Fibroblast of mammary gland (primary cell): ENCODE data around the gene DHX29.

Experiments
- DNase-seq: peaks from one replicate; pipeline ENCODE4 v3.0.0-alpha.2; 2010; ENCODE audit warnings: low read depth
- H3K4me3 ChIP-seq: 2 replicates; pipeline ENCODE4 v1.5.1; 2011; ENCODE audit warnings: low read depth, mild to moderate bottlenecking, low read length, moderate library complexity; ENCODE audit not compliant: control insufficient read depth
- TF ChIP-seq, protein P1 (sequence below): conservative IDR thresholded peaks from 2 replicates; pipeline ENCODE4 v1.5.1; 2011; ENCODE audit warnings: low read depth, low read length, inconsistent platforms; ENCODE audit not compliant: control insufficient read depth, insufficient read depth

Gene DHX29

DNA sequence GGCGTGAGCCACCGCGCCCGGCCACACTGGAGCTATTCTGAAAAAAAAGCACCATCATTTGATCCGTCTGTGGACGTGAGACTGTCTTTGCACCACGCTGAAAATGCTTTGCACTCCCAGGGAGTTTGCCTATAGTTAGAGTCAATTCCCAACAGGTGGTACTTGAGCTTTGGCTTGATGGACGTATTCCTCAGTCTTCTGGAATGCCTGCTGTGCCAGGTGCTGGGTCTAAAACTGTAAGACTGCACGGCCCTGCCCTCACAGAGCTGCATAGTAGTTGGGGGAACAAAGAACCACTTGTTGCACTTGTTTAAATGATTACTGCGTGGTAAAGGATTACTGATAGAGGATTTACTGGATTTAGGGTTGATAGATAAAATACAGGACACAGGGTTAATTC is 70.7 kb downstream of the DHX29 start:
- no peak for DNase-seq
- H3K4me3 ChIP-seq, result no peak overlapping the region
- TF ChIP-seq, protein P1, sequence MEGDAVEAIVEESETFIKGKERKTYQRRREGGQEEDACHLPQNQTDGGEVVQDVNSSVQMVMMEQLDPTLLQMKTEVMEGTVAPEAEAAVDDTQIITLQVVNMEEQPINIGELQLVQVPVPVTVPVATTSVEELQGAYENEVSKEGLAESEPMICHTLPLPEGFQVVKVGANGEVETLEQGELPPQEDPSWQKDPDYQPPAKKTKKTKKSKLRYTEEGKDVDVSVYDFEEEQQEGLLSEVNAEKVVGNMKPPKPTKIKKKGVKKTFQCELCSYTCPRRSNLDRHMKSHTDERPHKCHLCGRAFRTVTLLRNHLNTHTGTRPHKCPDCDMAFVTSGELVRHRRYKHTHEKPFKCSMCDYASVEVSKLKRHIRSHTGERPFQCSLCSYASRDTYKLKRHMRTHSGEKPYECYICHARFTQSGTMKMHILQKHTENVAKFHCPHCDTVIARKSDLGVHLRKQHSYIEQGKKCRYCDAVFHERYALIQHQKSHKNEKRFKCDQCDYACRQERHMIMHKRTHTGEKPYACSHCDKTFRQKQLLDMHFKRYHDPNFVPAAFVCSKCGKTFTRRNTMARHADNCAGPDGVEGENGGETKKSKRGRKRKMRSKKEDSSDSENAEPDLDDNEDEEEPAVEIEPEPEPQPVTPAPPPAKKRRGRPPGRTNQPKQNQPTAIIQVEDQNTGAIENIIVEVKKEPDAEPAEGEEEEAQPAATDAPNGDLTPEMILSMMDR, result no peak

DNA sequence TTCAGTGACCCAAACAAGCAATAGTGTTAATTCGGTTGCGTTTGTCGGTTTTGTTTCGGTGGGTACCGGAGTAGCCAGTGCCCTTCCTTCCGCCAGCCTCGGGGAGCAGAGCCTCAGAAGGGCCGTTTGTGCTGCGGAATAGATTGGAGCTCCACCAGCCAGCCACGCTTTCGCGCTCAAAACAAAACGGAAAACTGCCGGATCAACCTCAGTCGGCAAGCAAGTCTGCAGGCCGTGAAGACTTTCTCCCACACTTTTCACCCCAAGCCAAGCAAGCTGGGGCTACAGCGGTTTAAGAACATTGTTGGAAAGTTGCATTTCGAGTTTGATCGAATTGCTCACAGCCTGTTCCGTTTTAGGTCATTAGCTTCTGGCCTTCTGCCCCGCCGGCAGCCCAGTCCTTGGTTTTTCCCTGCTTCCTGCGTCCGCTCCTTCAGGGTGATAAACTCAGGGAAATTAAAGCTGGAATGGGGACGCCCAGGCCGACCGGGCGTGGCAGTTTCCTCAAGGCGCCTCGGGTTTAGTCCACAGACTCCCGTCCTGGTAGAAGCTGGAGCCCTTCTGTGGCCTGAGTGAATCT is 73.3 kb downstream of the DHX29 start:
- TF ChIP-seq, protein P1, result no peak

DNA sequence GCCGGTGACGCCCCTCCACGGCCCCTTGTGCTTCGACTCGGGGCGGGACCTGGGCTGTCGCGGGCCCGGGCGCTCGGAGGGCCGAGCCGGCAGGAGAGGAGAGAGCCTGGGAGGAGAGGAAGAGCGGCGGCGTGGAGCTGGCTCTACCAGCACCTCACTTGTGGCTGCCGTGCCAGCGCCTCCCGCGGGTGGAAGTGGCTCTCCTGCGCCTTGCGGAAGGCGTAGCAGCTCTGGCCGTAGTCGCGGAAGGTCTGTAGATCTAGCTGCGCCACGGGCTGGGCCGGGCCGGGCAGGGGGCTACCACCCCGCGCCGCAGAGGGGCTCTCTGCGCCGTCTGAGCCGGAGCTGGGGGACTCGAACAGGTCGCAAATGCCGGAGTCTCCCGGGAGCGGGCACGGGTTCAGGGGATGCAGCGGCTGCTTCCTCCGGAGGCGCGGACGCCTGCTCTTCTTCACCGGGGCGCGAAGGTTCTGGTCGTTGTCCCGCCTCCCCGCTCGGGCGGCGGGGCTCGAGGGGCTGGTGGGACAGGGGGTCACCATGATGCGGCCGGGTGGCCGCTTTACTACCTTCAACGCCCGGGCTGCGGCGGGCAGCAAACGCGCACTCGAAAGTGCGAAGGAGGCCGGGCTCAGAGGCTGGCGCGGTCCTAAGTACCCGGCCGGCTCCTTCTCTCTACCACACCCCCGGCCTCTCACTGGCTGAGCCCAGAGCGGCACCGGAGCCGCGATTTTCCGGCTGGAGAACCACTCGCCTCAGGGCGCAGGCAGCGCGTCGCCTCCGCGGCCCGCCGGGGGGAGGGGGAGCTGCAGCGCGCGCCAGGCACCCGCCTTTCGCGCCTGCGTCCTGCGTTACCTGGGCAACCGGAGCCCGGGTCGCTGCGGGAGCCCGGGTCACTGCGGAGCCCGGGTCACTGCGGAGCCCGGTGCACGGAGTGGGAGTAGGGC is 74.2 kb downstream of the DHX29 start, which contains the start of gene CCNO:
TSS of gene CCNO (minus strand) at position 624 of the 944 bp plus-strand sequence. CDS start at position 539, 85 bp downstream.
- H3K4me3 ChIP-seq, result peak within 1 kb of the TSS; percentile 58
- TF ChIP-seq, protein P1, result no peak
- DNase-seq, result peak; percentile 67

More for the DNA sequence above, 73.3 kb downstream of the DHX29 start:
- peak overlapping the region; percentile 58 for H3K4me3 ChIP-seq
- peak; percentile 31 for DNase-seq

DNA sequence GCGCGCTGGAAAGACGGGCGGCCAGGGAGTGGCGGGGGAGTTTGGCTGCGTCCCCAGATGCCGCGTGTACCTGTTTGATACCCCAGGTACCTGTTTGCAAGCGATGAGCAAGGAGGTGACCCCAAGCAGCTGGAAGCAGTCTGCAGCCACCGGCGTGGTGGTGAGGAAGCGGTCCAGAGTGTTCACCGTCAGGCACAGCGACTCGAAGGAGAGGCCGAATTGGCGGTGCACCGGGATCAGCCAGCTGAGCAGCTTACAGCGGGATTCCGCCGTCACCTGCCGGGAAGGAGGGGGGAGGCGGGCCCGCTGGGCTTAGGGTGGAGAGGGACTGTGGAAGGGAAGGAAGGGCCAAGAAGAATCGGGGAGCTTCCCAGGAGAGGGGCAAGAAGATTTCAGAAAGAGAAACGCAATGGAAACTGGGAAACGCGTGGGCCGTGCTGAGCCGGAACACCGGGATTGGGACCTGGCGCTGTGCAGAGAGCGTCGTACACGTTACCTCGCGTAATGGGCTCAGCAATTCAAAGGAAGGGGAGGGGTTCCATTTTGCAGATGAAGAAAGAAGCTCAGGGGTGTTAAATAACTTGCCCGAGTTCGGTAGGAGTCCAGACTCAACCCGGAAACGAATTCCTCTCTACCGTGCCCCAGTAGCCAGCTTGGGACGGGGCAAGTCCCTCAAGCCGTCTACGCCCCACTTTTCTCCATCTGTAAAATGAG is 75.1 kb downstream of the DHX29 start:
- DNase-seq, result peak; percentile 10
- peak overlapping the region; percentile 58 for H3K4me3 ChIP-seq
- TF ChIP-seq, protein P1, result no peak

DNA sequence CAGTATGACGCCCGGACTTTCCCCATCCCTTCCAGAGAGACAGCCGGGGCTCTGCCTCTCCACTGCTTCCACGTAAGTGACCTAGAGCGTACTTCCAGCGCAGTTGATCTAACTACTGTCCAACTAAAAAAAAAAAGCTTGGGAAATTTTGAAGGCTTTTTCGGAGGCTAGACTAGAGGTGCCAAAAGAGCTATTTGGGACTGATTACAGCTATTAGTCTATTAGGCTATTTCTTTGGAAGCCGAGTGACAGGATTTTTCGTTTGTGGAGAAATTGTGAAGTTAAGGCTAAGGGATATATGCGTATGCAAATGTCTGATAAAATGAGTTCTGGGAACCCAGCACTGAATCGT is 75.6 kb downstream of the DHX29 start:
- peak overlapping the region; percentile 58 for H3K4me3 ChIP-seq
- TF ChIP-seq, protein P1, result no peak
- no peak for DNase-seq

DNA sequence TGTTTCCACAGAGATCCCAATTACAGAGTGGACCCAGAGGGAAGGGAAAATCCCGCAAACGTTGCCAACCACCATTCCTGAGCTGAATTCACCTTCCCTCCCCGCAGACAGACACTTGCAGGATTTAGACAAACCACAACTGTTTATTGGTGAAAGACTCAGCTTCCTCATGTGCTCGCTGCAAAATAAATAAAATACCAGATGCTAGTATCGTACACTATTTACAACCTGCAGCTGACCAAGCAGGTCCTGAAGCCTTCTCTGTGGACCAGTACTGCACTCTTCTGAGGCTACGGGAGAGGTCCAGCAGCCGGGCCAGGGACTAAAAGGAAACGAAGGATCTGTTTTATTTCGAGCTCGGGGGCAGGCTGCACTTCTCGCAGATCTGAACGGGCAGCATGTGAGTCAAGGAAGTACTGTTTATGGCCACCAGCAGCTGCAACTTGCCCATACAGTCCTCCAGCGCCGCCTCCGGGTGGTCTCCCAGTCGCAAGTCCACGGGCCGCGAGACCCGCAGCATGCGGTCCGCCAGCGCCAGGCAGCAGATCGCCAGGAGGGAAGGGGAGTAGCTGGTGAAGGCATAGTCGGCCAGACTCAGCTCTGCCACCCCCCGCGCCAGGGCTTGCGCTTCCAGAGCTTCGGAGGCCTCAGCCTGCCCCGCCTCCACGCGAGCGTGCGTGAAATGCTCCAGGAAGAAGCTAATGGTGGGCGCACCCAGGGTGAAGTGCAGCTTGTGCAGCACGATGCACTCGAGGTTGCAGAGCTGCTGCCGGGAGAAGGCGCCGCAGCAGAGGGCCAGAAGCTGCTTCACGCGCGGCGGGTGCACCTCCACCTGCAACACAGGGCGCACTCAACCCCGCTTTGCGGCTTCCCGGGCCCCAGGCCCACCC is 76.2 kb downstream of the DHX29 start:
- no peak for DNase-seq

More for the DNA sequence above, 76.2 kb downstream of the DHX29 start:
- no peak overlapping the region for H3K4me3 ChIP-seq
- TF ChIP-seq, protein P1, result no peak
